Neural crest cell (in vitro differentiated cells): ENCODE data around the gene TGFBR3. TPM values are rescaled to one million over a fixed set of nuclear protein-coding genes. Genes with fewer than 3 reads are reported as not detected.

Experiments used
- DNase-seq: peaks from one replicate; pipeline ENCODE4 v3.0.0; 2021; ENCODE audit warnings: low read depth, mixed read lengths, low spot score
- H3K27ac Mint-ChIP-seq: one replicate; pipeline ENCODE4 v1.8.0; 2021; ENCODE audit warnings: mild to moderate bottlenecking, mixed read lengths; ENCODE audit not compliant: unreplicated experiment
- H3K27me3 Mint-ChIP-seq: 2 replicates; pipeline ENCODE4 v1.8.0; 2021; ENCODE audit warnings: low read depth, mild to moderate bottlenecking, mixed read lengths
- H3K36me3 Mint-ChIP-seq: 2 replicates; pipeline ENCODE4 v1.8.0; 2021; ENCODE audit warnings: low read depth, mild to moderate bottlenecking, mixed read lengths
- H3K4me1 Mint-ChIP-seq: 2 replicates; pipeline ENCODE4 v1.8.0; 2021; ENCODE audit warnings: mixed read lengths
- H3K4me3 Mint-ChIP-seq: one replicate; pipeline ENCODE4 v1.8.0; 2021; ENCODE audit warnings: mild to moderate bottlenecking, mixed read lengths
- H3K9me3 Mint-ChIP-seq: 2 replicates; pipeline ENCODE4 v1.8.0; 2021; ENCODE audit warnings: mixed read lengths
- CTCF ChIP-seq: fragments of 200-600 bp; sonication (generic); conservative IDR thresholded peaks from 2 replicates; pipeline ENCODE4 v1.5.0; 2021; ENCODE audit warnings: antibody characterized with exemption, mild to moderate bottlenecking
- total RNA-seq: library from RNA; stranded (reverse); gene quantifications from 2 replicates; pipeline ENCODE4 v1.2.1, GENCODE V29; 2021

TGFBR3 gene
- total RNA-seq, 1 donor from 2014 or later: 15.1 TPM

GRCh38 chr1:91831132-91831930 lies 54.6 kb downstream of the TGFBR3 start:
- H3K4me3 Mint-ChIP-seq: no peak overlapping the region
- H3K4me1 Mint-ChIP-seq: peaks cover 39% of the 10 kb centered on the region
- no peaks in the 10 kb centered on the region for H3K9me3 Mint-ChIP-seq
- no peak overlapping the region for H3K27ac Mint-ChIP-seq
- H3K27me3 Mint-ChIP-seq: no peaks in the 10 kb centered on the region
- H3K36me3 Mint-ChIP-seq: no peaks in the 10 kb centered on the region
- no peak for TF ChIP-seq CTCF
- no peak for DNase-seq

- Mint-ChIP-seq H3K27ac (no peak overlapping the region), H3K27me3 (no peaks in the 10 kb centered on the region), H3K4me1 (peaks cover 44% of the 10 kb centered on the region), H3K4me3 (no peak overlapping the region), H3K9me3 (no peaks in the 10 kb centered on the region), H3K36me3 (no peaks in the 10 kb centered on the region)
- no peak for TF ChIP-seq CTCF
- DNase-seq: no peak
These were observed 55.5 kb downstream of the TGFBR3 start for GRCh38 chr1:91830242-91831131.

DNA sequence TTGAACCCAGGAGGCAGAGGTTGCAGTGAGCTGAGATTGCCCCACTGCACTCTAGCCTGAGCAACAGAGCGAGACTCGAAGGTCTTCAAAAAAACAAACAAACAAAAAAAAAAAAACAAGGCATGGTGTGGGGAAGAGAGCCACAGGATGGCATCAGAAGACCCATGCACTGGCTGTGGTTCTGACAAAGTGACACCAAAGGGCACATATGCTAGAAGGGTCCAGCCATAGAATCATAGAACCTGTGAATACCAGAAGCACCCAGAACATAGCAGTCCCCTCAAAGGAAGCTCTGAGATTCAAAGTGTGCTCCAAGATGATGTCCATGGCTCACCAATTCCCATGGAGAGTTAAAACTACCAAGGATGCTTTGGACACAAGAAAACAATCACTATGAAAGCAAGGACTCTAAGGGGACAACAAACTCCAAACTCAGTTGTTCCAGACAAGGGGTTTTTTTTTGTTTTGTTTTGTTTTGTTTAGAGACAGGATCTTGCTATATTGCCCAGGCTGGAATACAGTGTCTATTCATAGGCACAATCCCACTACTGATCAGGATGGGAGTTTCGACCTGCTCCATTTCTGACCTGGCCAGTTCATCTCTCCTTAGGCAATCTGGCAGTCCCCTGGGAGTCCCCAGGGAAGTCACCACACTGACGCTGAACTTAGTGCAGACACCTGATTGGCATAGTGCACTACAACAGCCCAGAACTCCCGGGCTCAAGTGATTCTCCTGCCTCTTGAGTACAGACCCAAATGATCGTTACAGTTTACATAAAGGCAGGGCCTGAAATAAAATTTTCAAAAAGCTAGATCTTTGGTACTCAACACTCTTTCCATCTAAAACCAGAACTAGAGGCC lies 56.4 kb downstream of the TGFBR3 start:
- Mint-ChIP-seq H3K27ac (no peak overlapping the region), H3K36me3 (no peaks in the 10 kb centered on the region), H3K9me3 (no peaks in the 10 kb centered on the region), H3K4me3 (no peak overlapping the region), H3K4me1 (peaks cover 44% of the 10 kb centered on the region), H3K27me3 (no peaks in the 10 kb centered on the region)
- DNase-seq: no peak
- no peak for TF ChIP-seq CTCF

DNA sequence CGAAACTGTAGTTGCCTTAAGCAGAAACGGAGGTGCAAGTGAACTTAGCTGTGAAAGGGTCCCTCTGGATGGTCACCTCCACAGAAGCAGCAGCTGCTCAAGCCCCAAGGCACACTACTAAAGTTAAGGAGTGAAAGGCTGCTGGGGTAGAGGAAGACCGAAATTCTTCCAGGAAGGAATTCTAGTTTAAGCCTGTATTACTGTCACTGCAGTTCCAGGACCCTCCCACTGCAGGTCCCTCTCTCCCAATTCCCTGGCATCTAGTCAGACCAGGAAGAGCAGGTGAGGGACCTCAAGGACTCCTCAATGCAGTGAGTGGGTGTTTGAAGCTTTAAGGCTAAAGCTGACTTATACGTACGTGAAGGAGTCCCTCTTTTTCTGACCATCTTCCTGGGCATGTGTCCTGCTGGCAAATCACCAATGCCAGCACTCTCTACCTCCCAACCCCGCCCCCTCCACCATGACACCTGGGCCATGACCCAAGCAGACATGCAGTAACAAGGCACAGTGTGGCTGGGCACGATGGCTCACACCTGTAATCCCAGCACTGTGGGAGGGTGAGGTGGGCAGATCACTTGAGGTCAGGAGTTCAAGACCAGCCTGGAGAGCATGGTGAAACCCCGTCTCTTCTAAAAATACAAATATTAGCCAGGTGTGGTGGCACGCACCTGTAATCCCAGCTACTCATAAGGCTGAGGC lies 57.2 kb downstream of the TGFBR3 start:
- no peak for TF ChIP-seq CTCF
- H3K27ac Mint-ChIP-seq: no peak overlapping the region
- no peak for DNase-seq
- no peaks in the 10 kb centered on the region for H3K36me3 Mint-ChIP-seq
- no peaks in the 10 kb centered on the region for H3K27me3 Mint-ChIP-seq
- H3K4me3 Mint-ChIP-seq: no peak overlapping the region
- no peaks in the 10 kb centered on the region for H3K9me3 Mint-ChIP-seq
- H3K4me1 Mint-ChIP-seq: peaks cover 44% of the 10 kb centered on the region
